Ovary (tissue), 9 donors: ENCODE data around the gene ZHX3. TPM values are rescaled to one million over a fixed set of nuclear protein-coding genes. Genes with fewer than 3 reads are reported as not detected.

ENCODE experiments used
- DNase-seq, 5 donors: peaks; one replicate each; pipeline ENCODE4 v3.0.0-alpha.2; 2019 to 2020
- H3K27ac ChIP-seq, 2 donors: fragments of 200-600 bp; one replicate each; pipeline versions ENCODE4 v1.5.1 to v1.8.0; 2019 to 2022
- H3K27me3 ChIP-seq: fragments of 200-600 bp; one replicate; pipeline ENCODE4 v1.8.0; 2022
- H3K36me3 ChIP-seq: fragments of 200-600 bp; sonication (generic); one replicate; pipeline ENCODE4 v1.5.1; 2019
- H3K4me1 ChIP-seq: one replicate; pipeline ENCODE4 v1.8.1; 2013; ENCODE audit warnings: mild to moderate bottlenecking, moderate library complexity; ENCODE audit not compliant: insufficient read depth
- H3K4me3 ChIP-seq: fragments of 200-600 bp; sonication (generic); one replicate; pipeline ENCODE4 v1.5.1; 2017
- H3K9me3 ChIP-seq, 2 donors: fragments of 200-600 bp in 1 of 2; sonication (generic) in 1 of 2; one replicate each; pipeline versions ENCODE4 v1.5.1 to v1.8.1; 2013 to 2019; ENCODE audit warnings: mild to moderate bottlenecking in 1 of 2, moderate library complexity in 1 of 2
- CTCF ChIP-seq, 3 donors: fragments of 450-650 bp in 2 of 3; fragments of 200-600 bp in 1 of 3; IDR thresholded peaks; one replicate each; pipeline versions ENCODE4 v1.5.1 to v1.8.0; 2016 to 2022; ENCODE audit warnings: antibody characterized with exemption in 3 of 3, mild to moderate bottlenecking in 1 of 3
- EP300 ChIP-seq: sonication (generic); formaldehyde crosslinking; IDR thresholded peaks from one replicate; pipeline ENCODE4 v1.6.1; 2017; ENCODE audit warnings: antibody characterized with exemption
- POLR2A ChIP-seq: fragments of 450-650 bp; IDR thresholded peaks from one replicate; pipeline ENCODE4 v1.6.1; 2017; ENCODE audit warnings: antibody characterized with exemption, mild to moderate bottlenecking, moderate library complexity
- WGBS, 3 donors: extraction: QIAGEN DNeasy Blood & Tissue Kit in 1 of 3; methylation state at CpG; one replicate each; pipeline versions ENCODE4 v1.1.5 to v1.1.7; 2013 to 2017; 5-methylcytosine and 5-hydroxymethylcytosine counted together
- intact Hi-C, 4 donors: fragments of 100-400 bp; cut with DNase I; formaldehyde crosslinking; loops; one replicate each; pipeline versions ENCODE4 v1.11.0 to v1.15.1; 2022 to 2023
- polyA plus RNA-seq, 2 donors: library from polyadenylated mRNA; stranded (reverse); fragments of 200-250 nt in 1 of 2; fragments of 350-450 nt in 1 of 2; fragmentation: Illumina TruSeq in 1 of 2; extraction: RNeasy Lipid Tissue Mini Kit (QIAGEN cat#74804) in 1 of 2; gene quantifications; one replicate each; pipeline ENCODE4 v1.2.3, GENCODE V29; 2013 to 2014
- total RNA-seq, 7 donors: library from RNA; depleted of rRNA in 2 of 7; stranded (reverse); fragments of >200 nt in 2 of 7; fragmentation: NEBNext Ultra II Directional in 3 of 7; extraction: Animal tissue kit (Norgen Biotek cat#: 25700) in 3 of 7; gene quantifications; one replicate each; pipeline versions ENCODE4 v1.1.0 to v1.2.4, GENCODE V29; 2016 to 2023
- donor health status: DM: no; HTN: no; CAD: no; lungs with moderate emphysema.
- donor health status: DM: no; HTN: no; CAD: no.
- donor health status: Bipolar disorder and iron deficiency.
- donor health status: DM: yes; HTN: yes; CAD: no.
- donor health status: DM: no; HTN: no; CAD: no.
- donor health status: DM: yes; HTN: yes; CAD: no.

Gene ZHX3
- total and polyA plus RNA-seq, 9 donors, result 17.5 to 72.0 (median 39.6) TPM

GRCh38 chr20:41350408-41350962, 33.0 kb upstream of the ZHX3 start:
- Histone ChIP-seq H3K4me1 (no peaks in the 10 kb centered on the region), H3K9me3 (no peaks in the 10 kb centered on the region), H3K27me3 (no peaks in the 10 kb centered on the region), H3K27ac (no peak overlapping the region), H3K4me3 (no peak overlapping the region), H3K36me3 (no peaks in the 10 kb centered on the region)
- TF ChIP-seq CTCF (IDR thresholded peaks at IDR 0.05), result no peak
- no peak for TF ChIP-seq POLR2A
- TF ChIP-seq EP300, result no peak
- 58 to 77% (median 63%) methylated on average over 7 of the region's 7 CpGs for WGBS, 3 donors
- intact Hi-C loops, result loop anchor here in 1 of 4 donors (10.0 kb wide), 1 partner anchor 344 kb away; no protein-coding TSS in a partner anchor
- DNase-seq, result no peak

GRCh38 chr20:41349943-41350342, 32.4 kb upstream of the ZHX3 start:
- H3K4me3 ChIP-seq, result no peak overlapping the region
- intact Hi-C loops, result loop anchor here in 3 of 4 donors (5.0 to 10.0 kb wide), 4 partner anchors 57 to 475 kb away; no protein-coding TSS in a partner anchor
- H3K27ac ChIP-seq, result no peak overlapping the region
- DNase-seq, result no peak
- WGBS, 3 donors, result 90 to 100% (median 94%) methylated on average over 5 to 7 of the region's 7 CpGs
- H3K27me3 ChIP-seq, result no peaks in the 10 kb centered on the region
- no peaks in the 10 kb centered on the region for H3K9me3 ChIP-seq
- no peaks in the 10 kb centered on the region for H3K4me1 ChIP-seq
- TF ChIP-seq POLR2A (no peak), CTCF (IDR thresholded peaks at IDR 0.05) (no peak), EP300 (no peak)
- H3K36me3 ChIP-seq, result no peaks in the 10 kb centered on the region

- DNase-seq, result no peak
- no peaks in the 10 kb centered on the region for H3K9me3 ChIP-seq
- H3K4me1 ChIP-seq, result no peaks in the 10 kb centered on the region
- H3K4me3 ChIP-seq, result no peak overlapping the region
- TF ChIP-seq CTCF (IDR thresholded peaks at IDR 0.05), result no peak
- no peak for TF ChIP-seq EP300
- no peak for TF ChIP-seq POLR2A
- H3K36me3 ChIP-seq, result no peaks in the 10 kb centered on the region
- no peak overlapping the region for H3K27ac ChIP-seq
- no peaks in the 10 kb centered on the region for H3K27me3 ChIP-seq
- intact Hi-C loops, result loop anchor here in 3 of 4 donors (5.0 to 10.0 kb wide), 3 partner anchors 58 to 474 kb away; no protein-coding TSS in a partner anchor
- 86 to 95% (median 92%) methylated on average over 2 of the region's 2 CpGs for WGBS, 3 donors
These were observed 31.7 kb upstream of the ZHX3 start for GRCh38 chr20:41349266-41349665.

- TF ChIP-seq CTCF (IDR thresholded peaks at IDR 0.05), result no peak
- no peak for TF ChIP-seq POLR2A
- no peak for TF ChIP-seq EP300
- WGBS, 3 donors, result 91 to 97% (median 94%) methylated on average over 13 of the region's 13 CpGs
- intact Hi-C loops, result loop anchor here in 3 of 4 donors (5.0 to 10.0 kb wide), 3 partner anchors 59 to 474 kb away; no protein-coding TSS in a partner anchor
- H3K27me3 ChIP-seq, result no peaks in the 10 kb centered on the region
- no peak overlapping the region for H3K27ac ChIP-seq
- no peaks in the 10 kb centered on the region for H3K4me1 ChIP-seq
- no peaks in the 10 kb centered on the region for H3K36me3 ChIP-seq
- H3K9me3 ChIP-seq, result no peaks in the 10 kb centered on the region
- H3K4me3 ChIP-seq, result no peak overlapping the region
- no peak for DNase-seq
These were observed 31.1 kb upstream of the ZHX3 start for GRCh38 chr20:41348430-41349172.
